GM12874 (cell line): ENCODE data around the gene DCUN1D4.

Experiments
- CTCF ChIP-seq: IDR thresholded peaks from 2 replicates; pipeline ENCODE4 v1.5.1; 2011; ENCODE audit warnings: low read depth, mild to moderate bottlenecking, control low read depth, low read length, moderate library complexity; ENCODE audit not compliant: insufficient read depth

The DCUN1D4 gene

GRCh38 chr4:51835855-51836254 lies 7.1 kb upstream of the DCUN1D4 start:
- TF ChIP-seq CTCF = no peak

GRCh38 chr4:51836549-51836948 lies 6.4 kb upstream of the DCUN1D4 start:
- no peak for TF ChIP-seq CTCF

- TF ChIP-seq CTCF = no peak
These were observed 2.2 kb upstream of the DCUN1D4 start for GRCh38 chr4:51840781-51841180.

GRCh38 chr4:51842167-51842553 lies 793 bp upstream of the DCUN1D4 start:
- no peak for TF ChIP-seq CTCF

GRCh38 chr4:51843309-51844152 lies 578 bp downstream of the DCUN1D4 start:
- no peak for TF ChIP-seq CTCF

GRCh38 chr4:51844153-51845054 lies 1.5 kb downstream of the DCUN1D4 start:
- no peak for TF ChIP-seq CTCF

- no peak for TF ChIP-seq CTCF
These were observed 2.1 kb downstream of the DCUN1D4 start for GRCh38 chr4:51845055-51845426.
